NCI-H345 (cell line): ENCODE measurements around the gene ARSK.

Source experiments
- DNase-seq: peaks from one replicate; lab custom pipeline; 2025; lab: John Stamatoyannopoulos, UW

Gene ARSK

GRCh38 chr5:95564450-95564849 lies 9.5 kb downstream of the ARSK start:
- peak; percentile 9 for DNase-seq

- DNase-seq: no peak
Observed at GRCh38 chr5:95565280-95565920, 10.5 kb downstream of the ARSK start.

- DNase-seq: no peak
Observed at GRCh38 chr5:95572016-95572415, 17.1 kb downstream of the ARSK start.

- no peak for DNase-seq
Observed at GRCh38 chr5:95581576-95581975, 26.7 kb downstream of the ARSK start.

- DNase-seq: no peak
Observed at GRCh38 chr5:95583992-95584391, 29.1 kb downstream of the ARSK start.

- DNase-seq: no peak
Observed at GRCh38 chr5:95590880-95591279, 36.0 kb downstream of the ARSK start.

GRCh38 chr5:95591490-95591901 lies 36.6 kb downstream of the ARSK start:
- DNase-seq: no peak

GRCh38 chr5:95595289-95595931 lies 40.5 kb downstream of the ARSK start:
- no peak for DNase-seq

- no peak for DNase-seq
Observed at GRCh38 chr5:95599252-95599651, 44.4 kb downstream of the ARSK start.

- DNase-seq: no peak
Observed at GRCh38 chr5:95600557-95600956, 45.7 kb downstream of the ARSK start.

GRCh38 chr5:95605786-95606185 lies 50.9 kb downstream of the ARSK start:
- no peak for DNase-seq

- no peak for DNase-seq
Observed at GRCh38 chr5:95606419-95606818, 51.5 kb downstream of the ARSK start.

- no peak for DNase-seq
Observed at GRCh38 chr5:95609711-95610110, 54.8 kb downstream of the ARSK start.

- no peak for DNase-seq
Observed at GRCh38 chr5:95610546-95610945, 55.6 kb downstream of the ARSK start.

GRCh38 chr5:95611396-95611795 lies 56.5 kb downstream of the ARSK start:
- DNase-seq: no peak

- no peak for DNase-seq
Observed at GRCh38 chr5:95613514-95613913, 58.6 kb downstream of the ARSK start.

- no peak for DNase-seq
Observed at GRCh38 chr5:95615164-95615467, 60.2 kb downstream of the ARSK start.

- DNase-seq: no peak
Observed at GRCh38 chr5:95617057-95617456, 62.2 kb downstream of the ARSK start.

GRCh38 chr5:95619096-95619495 lies 64.2 kb downstream of the ARSK start:
- DNase-seq: no peak

GRCh38 chr5:95619514-95620029 lies 64.7 kb downstream of the ARSK start:
- DNase-seq: peak; percentile 25

GRCh38 chr5:95620030-95620869 lies 65.3 kb downstream of the ARSK start, which contains the start of gene GPR150:
TSS of gene GPR150 (plus strand) at chr5:95620087. CDS start at chr5:95620276, 189 bp downstream.
- peak; percentile 41 for DNase-seq

- DNase-seq: peak; percentile 40
Observed at GRCh38 chr5:95620870-95621838, 66.3 kb downstream of the ARSK start.
